ENCODE results near the gene SUFU. TPM values are rescaled to one million over a fixed set of nuclear protein-coding genes. Genes with fewer than 3 reads are reported as not detected.

Gene SUFU
- total RNA-seq, 4 donors from 2014 or later, result 5.5 to 13.3 (median 8.2) TPM

DNA sequence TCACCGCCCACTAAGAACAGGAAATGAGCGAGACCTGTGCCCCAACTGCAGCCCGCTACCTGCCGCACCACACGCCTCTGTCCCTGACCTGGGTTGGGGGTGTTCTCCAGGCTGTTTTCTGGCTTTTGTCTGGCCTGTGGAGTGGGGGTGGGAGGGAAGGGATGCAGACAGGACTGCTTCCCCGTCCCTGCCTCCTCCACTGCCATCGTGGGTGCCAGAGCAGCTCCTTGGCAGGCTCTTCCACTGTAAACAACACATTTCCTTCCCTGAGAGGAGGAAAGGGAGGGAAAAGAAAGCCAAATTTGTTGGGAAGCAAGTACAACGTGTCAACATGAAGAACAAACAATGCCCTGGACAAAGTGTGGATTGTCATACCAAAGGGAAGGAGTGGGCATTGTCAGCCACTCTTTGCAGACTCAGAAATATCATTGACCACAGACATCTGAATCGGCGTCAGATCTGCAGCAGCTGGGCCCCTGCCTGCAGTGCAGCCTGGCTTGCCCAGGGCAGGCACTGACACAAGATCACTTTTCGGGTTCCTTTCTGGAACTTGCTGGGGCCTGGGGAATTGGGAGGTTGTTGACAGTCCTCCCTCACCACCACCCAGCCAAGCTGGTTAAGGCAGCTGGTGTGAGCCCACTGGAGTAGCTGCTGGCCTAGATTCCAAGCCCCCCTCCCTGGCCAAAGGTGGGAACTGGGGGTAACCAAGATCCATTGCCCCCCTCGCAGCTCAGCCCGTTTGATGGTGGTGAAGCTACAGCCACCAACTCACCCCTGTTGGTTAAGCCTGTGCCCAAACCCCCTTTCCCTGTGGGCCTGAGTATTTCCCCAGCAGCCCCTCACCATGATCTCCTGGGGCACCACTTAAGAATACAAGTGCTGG is 117.9 kb downstream of the SUFU start:
- TF ChIP-seq CTCF (IDR thresholded peaks at IDR 0.05; ENCODE audit: low read depth), result no peak

- TF ChIP-seq CTCF (IDR thresholded peaks at IDR 0.05; ENCODE audit: low read depth), result no peak
These were observed 120.3 kb downstream of the SUFU start for GRCh38 chr10:102624094-102624493.

GRCh38 chr10:102624751-102625645 is 121.2 kb downstream of the SUFU start:
- TF ChIP-seq CTCF (IDR thresholded peaks at IDR 0.05; ENCODE audit: low read depth), result no peak

DNA sequence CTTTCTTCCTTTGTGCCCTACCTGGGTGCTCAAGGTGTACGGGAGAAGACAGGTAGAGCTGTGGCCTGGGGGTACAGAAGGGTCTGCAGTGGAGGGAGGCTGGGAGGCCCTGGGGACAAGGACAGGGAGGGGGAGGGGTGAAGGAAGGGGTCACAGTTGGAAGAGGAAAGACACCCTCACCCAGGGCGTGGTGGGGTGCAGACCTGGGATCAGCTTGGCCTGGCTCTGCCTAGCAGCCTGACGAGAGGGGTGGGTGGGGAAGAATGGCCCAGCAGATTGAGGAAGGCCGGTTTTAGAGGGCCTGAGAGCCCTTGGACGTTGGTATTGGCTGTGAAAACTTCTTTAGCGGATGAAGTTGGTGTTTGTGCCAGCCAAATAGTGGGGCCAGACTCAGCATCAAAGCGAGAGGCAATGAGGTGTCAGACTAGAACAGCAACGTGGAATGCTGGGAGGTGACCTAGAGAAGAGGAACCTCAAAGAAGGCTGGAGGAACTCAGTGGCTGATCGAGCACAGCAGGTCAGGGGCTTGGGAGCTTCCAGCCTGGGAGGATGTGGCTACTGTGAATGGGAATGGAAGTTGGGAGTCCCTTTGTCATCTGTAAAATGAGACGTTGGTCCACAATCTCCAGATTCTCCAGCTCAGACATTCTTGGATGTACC is 122.4 kb downstream of the SUFU start:
- no peak for TF ChIP-seq CTCF (IDR thresholded peaks at IDR 0.05; ENCODE audit: low read depth)

DNA sequence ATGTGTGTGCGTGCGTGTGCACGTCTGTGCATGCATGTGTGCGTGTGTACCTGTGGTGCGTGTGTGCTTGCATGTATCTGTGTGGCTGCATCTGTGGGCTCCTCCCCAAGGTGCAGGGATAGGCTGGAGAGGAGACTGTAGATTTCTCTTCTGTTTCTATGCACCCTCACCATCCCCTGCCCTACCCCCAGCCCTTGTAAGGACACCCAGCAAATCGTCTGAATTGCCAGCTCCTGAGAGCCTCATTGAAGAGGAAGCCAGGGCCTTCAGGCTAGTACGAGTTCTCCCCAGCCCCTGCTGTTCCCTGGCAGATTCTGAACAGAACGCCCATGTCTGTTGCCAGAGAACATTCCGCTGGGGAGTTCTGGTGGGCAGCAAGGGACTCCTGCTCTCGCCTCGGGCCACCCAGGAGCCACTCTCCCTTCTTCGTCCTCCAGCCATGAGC is 123.5 kb downstream of the SUFU start:
- TF ChIP-seq CTCF (IDR thresholded peaks at IDR 0.05; ENCODE audit: low read depth), result no peak

DNA sequence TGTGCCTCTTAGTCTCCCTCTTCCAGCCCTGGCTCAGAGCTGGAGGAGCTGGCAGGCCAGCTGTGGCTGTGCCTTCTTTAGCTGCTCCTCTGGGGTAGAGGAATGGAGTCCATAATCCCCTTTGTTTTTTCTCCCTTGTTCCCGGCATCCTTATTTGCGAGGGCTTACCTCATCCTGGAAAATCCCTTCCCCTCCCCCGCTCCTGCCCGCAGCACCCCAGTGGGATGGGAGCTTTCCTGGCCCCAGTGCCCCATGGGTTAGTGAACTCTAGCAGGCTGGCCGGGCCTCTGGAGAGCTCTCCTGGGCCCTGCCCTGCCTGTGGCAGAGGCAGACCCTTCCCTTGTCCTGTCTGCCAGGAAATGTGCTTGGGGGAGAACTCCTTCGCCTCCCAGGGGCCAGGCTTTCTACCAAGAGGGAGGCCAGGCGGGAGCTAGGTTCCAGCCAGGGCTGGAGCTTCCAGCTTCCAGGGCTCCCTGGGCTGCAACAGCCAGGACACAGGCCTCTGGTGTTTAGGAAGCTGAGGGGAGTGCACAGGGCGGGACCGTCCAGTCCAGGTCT is 124.0 kb downstream of the SUFU start:
- TF ChIP-seq CTCF (IDR thresholded peaks at IDR 0.05; ENCODE audit: low read depth), result no peak

All from subcutaneous adipose tissue (tissue), 4 donors.